CD4-positive, alpha-beta T cell treated with Interleukin-15 for 4 hours (primary cell): ENCODE measurements around the gene SPAG4.

Experiments used
- DNase-seq: peaks from one replicate; pipeline ENCODE4 v3.0.0-alpha.2; 2020; ENCODE audit warnings: low spot score

SPAG4 gene

GRCh38 chr20:35657271-35657670 is 41.6 kb downstream of the SPAG4 start:
- peak; percentile 10 for DNase-seq

- no peak for DNase-seq
Measured at GRCh38 chr20:35660122-35660937, 44.7 kb downstream of the SPAG4 start.

- peak; percentile 43 for DNase-seq
Measured at GRCh38 chr20:35661053-35661452, 45.4 kb downstream of the SPAG4 start.

GRCh38 chr20:35661908-35662307 is 46.3 kb downstream of the SPAG4 start:
- no peak for DNase-seq

GRCh38 chr20:35662551-35662950 is 46.9 kb downstream of the SPAG4 start:
- DNase-seq = no peak

GRCh38 chr20:35663516-35664465 is 48.2 kb downstream of the SPAG4 start:
- peak; percentile 58 for DNase-seq

GRCh38 chr20:35664466-35665206 is 49.0 kb downstream of the SPAG4 start, which contains the start of the genes CPNE1 and RBM12:
TSS of gene CPNE1 (minus strand) at chr20:35664900. CDS start at chr20:35632923, 31,977 bp downstream.
TSS of gene RBM12 (minus strand) at chr20:35664900. CDS start at chr20:35655322, 9,578 bp downstream.
- DNase-seq = peak; percentile 93

- no peak for DNase-seq
Measured at GRCh38 chr20:35665949-35666288, 50.3 kb downstream of the SPAG4 start.

- DNase-seq = no peak
Measured at GRCh38 chr20:35669221-35669620, 53.6 kb downstream of the SPAG4 start.

GRCh38 chr20:35669681-35670080 is 54.1 kb downstream of the SPAG4 start:
- DNase-seq = no peak
